H1 (cell line): ENCODE measurements around the gene PXDC1. TPM values are rescaled to one million over a fixed set of nuclear protein-coding genes. Genes with fewer than 3 reads are reported as not detected.

Source experiments
- CTCF ChIA-PET: fragments of 300-600 bp; sonication (Branson Sonifier 250); formaldehyde crosslinking; loops from one replicate; lab custom pipeline; 2021; ENCODE audit not compliant: partially characterized antibody; lab: Charles Lee
- POLR2A ChIA-PET: fragments of 300-600 bp; sonication (Branson Sonifier 250); formaldehyde crosslinking; loops from one replicate; lab custom pipeline; 2021; ENCODE audit warnings: inconsistent platforms; ENCODE audit not compliant: partially characterized antibody; lab: Charles Lee
- DNase-seq, 2 experiments: peaks; one replicate each; pipeline versions ENCODE4 v3.0.0 to v3.0.0-alpha.2; 2010 to 2022; ENCODE audit warnings: low spot score in 2 of 2, low read depth in 1 of 2, mixed read lengths in 1 of 2
- FAIRE-seq: peaks from 2 replicates; lab custom pipeline; 2011; peaks lifted over from hg19 to GRCh38; lab: Jason Lieb, UNC
- H2AFZ ChIP-seq: 2 replicates; pipeline ENCODE4 v1.8.1; 2012; ENCODE audit warnings: low read length, inconsistent platforms
- H2AK5ac ChIP-seq: 2 replicates; pipeline ENCODE4 v1.6.1; 2013; ENCODE audit warnings: low read depth, low read length
- H2BK120ac ChIP-seq: replicated peaks from 2 replicates; pipeline ENCODE3; 2013; ENCODE audit warnings: low read depth, low read length, inconsistent platforms
- H2BK12ac ChIP-seq: 2 replicates; pipeline ENCODE4 v1.6.1; 2013; ENCODE audit warnings: low read depth, low read length
- H2BK15ac ChIP-seq: 2 replicates; pipeline ENCODE4 v1.6.1; 2013; ENCODE audit warnings: low read length
- H2BK20ac ChIP-seq: 2 replicates; pipeline ENCODE4 v1.6.1; 2013; ENCODE audit warnings: low read length
- H2BK5ac ChIP-seq: 2 replicates; pipeline ENCODE4 v1.6.1; 2013; ENCODE audit warnings: low read depth, low read length
- H3K14ac ChIP-seq: 2 replicates; pipeline ENCODE4 v1.6.1; 2013; ENCODE audit warnings: inconsistent platforms; ENCODE audit not compliant: insufficient read length
- H3K18ac ChIP-seq: 2 replicates; pipeline ENCODE4 v1.6.1; 2013; ENCODE audit warnings: low read length; ENCODE audit errors: extremely low read depth
- H3K23ac ChIP-seq: 2 replicates; pipeline ENCODE4 v1.6.1; 2013; ENCODE audit warnings: inconsistent platforms; ENCODE audit not compliant: insufficient read length
- H3K23me2 ChIP-seq: 2 replicates; pipeline ENCODE4 v1.6.1; 2013; ENCODE audit warnings: low read depth, low read length
- H3K27ac ChIP-seq: 2 replicates; pipeline ENCODE4 v1.6.1; 2011; ENCODE audit warnings: low read depth, low read length, inconsistent platforms
- H3K27me3 ChIP-seq, 4 experiments: replicated peaks in 1 of 4; 1 replicate in 1 of 4; 2 replicates in 3 of 4; pipeline versions ENCODE4 v1.6.1 to v1.8.1; 2011 to 2013; ENCODE audit warnings: low read length in 3 of 4, mild to moderate bottlenecking in 3 of 4, inconsistent platforms in 2 of 4, mixed read lengths in 2 of 4, moderate library complexity in 1 of 4; ENCODE audit not compliant: control insufficient read depth in 3 of 4, insufficient read depth in 3 of 4; ENCODE audit errors: extremely low read depth in 1 of 4
- H3K36me3 ChIP-seq, 4 experiments: 2 replicates each; pipeline versions ENCODE4 v1.6.1 to v1.8.1; 2011 to 2013; ENCODE audit warnings: mild to moderate bottlenecking in 4 of 4, low read length in 3 of 4, moderate library complexity in 2 of 4, control low read depth in 1 of 4, inconsistent platforms in 1 of 4; ENCODE audit not compliant: insufficient read depth in 4 of 4, control insufficient read depth in 2 of 4
- H3K4ac ChIP-seq: replicated peaks from 2 replicates; pipeline ENCODE3; 2013; ENCODE audit warnings: low read length, low read depth, mixed read lengths, inconsistent platforms; ENCODE audit not compliant: insufficient read length
- H3K4me1 ChIP-seq, 4 experiments: replicated peaks in 1 of 4; 1 replicate in 1 of 4; 2 replicates in 3 of 4; pipeline versions ENCODE4 v1.6.1 to v1.8.1; 2011 to 2013; ENCODE audit warnings: low read length in 3 of 4, inconsistent platforms in 2 of 4, mixed read lengths in 1 of 4; ENCODE audit not compliant: insufficient read depth in 4 of 4, control insufficient read depth in 3 of 4
- H3K4me2 ChIP-seq, 2 experiments: 2 replicates each; pipeline versions ENCODE4 v1.6.1 to v1.8.1; 2011 to 2013; ENCODE audit warnings: low read depth in 2 of 2, low read length in 2 of 2, control low read depth in 1 of 2, inconsistent platforms in 1 of 2, mild to moderate bottlenecking in 1 of 2; ENCODE audit not compliant: insufficient read depth in 1 of 2
- H3K4me3 ChIP-seq, 4 experiments: fragments of 200-600, 300-600 bp in 1 of 4; sonication (generic), shearing (Covaris generic), sonication (Bioruptor Twin) in 1 of 4; 2 replicates each; pipeline versions ENCODE4 v1.5.1 to v1.8.1; 2011 to 2016; ENCODE audit warnings: low read length in 4 of 4, low read depth in 3 of 4, control low read depth in 2 of 4, inconsistent platforms in 2 of 4, mild to moderate bottlenecking in 2 of 4, mixed read lengths in 1 of 4, moderate library complexity in 1 of 4; ENCODE audit not compliant: insufficient read depth in 2 of 4; ENCODE audit errors: extremely low read depth in 1 of 4
- H3K56ac ChIP-seq: replicated peaks from 2 replicates; pipeline ENCODE3; 2013; ENCODE audit warnings: low read depth, mild to moderate bottlenecking, mixed read lengths, low read length, inconsistent platforms; ENCODE audit not compliant: insufficient read length
- H3K79me1 ChIP-seq: 2 replicates; pipeline ENCODE4 v1.6.1; 2013; ENCODE audit warnings: low read depth, low read length, control low read depth
- H3K79me2 ChIP-seq, 2 experiments: 2 replicates each; pipeline versions ENCODE4 v1.6.1 to v1.8.1; 2012 to 2013; ENCODE audit warnings: low read length in 2 of 2, mild to moderate bottlenecking in 2 of 2, inconsistent platforms in 1 of 2; ENCODE audit not compliant: insufficient read depth in 2 of 2, control insufficient read depth in 1 of 2
- H3K9ac ChIP-seq, 4 experiments: replicated peaks in 1 of 4; 1 replicate in 1 of 4; 2 replicates in 3 of 4; pipeline versions ENCODE4 v1.6.1 to v1.8.1; 2011 to 2013; ENCODE audit warnings: low read depth in 3 of 4, low read length in 3 of 4, control low read depth in 2 of 4, mild to moderate bottlenecking in 2 of 4, moderate library complexity in 2 of 4, inconsistent platforms in 1 of 4; ENCODE audit errors: extremely low read depth in 1 of 4
- H3K9me3 ChIP-seq, 2 experiments: 2 replicates each; pipeline versions ENCODE4 v1.6.1 to v1.8.1; 2012 to 2013; ENCODE audit warnings: mild to moderate bottlenecking in 2 of 2, moderate library complexity in 2 of 2, control low read depth in 1 of 2, inconsistent platforms in 1 of 2, low read depth in 1 of 2, low read length in 1 of 2, mixed read lengths in 1 of 2; ENCODE audit not compliant: insufficient read depth in 2 of 2
- H4K20me1 ChIP-seq, 2 experiments: replicated peaks in 1 of 2; 2 replicates each; pipeline versions ENCODE3 to v1.8.1; 2011 to 2013; ENCODE audit warnings: inconsistent platforms in 2 of 2, low read length in 2 of 2, mild to moderate bottlenecking in 1 of 2; ENCODE audit not compliant: insufficient read depth in 2 of 2, control insufficient read depth in 1 of 2
- H4K5ac ChIP-seq: 2 replicates; pipeline ENCODE4 v1.6.1; 2013; ENCODE audit warnings: low read length, low read depth, mixed read lengths, inconsistent platforms; ENCODE audit not compliant: insufficient read length
- H4K8ac ChIP-seq: 2 replicates; pipeline ENCODE4 v1.8.0; 2013; ENCODE audit warnings: mild to moderate bottlenecking, moderate library complexity, low read length, inconsistent platforms; ENCODE audit not compliant: insufficient read depth; ENCODE audit errors: extremely low read depth
- H4K91ac ChIP-seq: replicated peaks from 2 replicates; pipeline ENCODE3; 2013; ENCODE audit warnings: low read length, mixed read lengths, inconsistent platforms; ENCODE audit not compliant: insufficient read length
- CTBP2 ChIP-seq: IDR thresholded peaks from 2 replicates; pipeline ENCODE4 v1.7.0; 2011; ENCODE audit warnings: borderline replicate concordance, mild to moderate bottlenecking, moderate library complexity, mixed read lengths, low read length; ENCODE audit not compliant: insufficient read depth, insufficient read length
- RFX5 ChIP-seq: IDR thresholded peaks from 2 replicates; pipeline ENCODE4 v1.6.1; 2011; ENCODE audit warnings: low read depth, low read length, improper control_type of control experiment, borderline replicate concordance
- WGBS, 2 experiments: shearing (Covaris generic) in 1 of 2; methylation state at CpG; one replicate each; pipeline versions ENCODE4 v1.1.6 to v1.1.7; 2013 to 2015; ENCODE audit warnings: low lambda C conversion rate in 2 of 2, mixed read lengths in 2 of 2, inconsistent platforms in 1 of 2, low coverage in 1 of 2, missing lambda C conversion rate in 1 of 2; ENCODE audit not compliant: insufficient replicate concordance in 2 of 2, insufficient coverage in 1 of 2, insufficient read length in 1 of 2; ENCODE audit errors: extremely low coverage in 1 of 2, missing lambda C conversion rate in 1 of 2; 5-methylcytosine and 5-hydroxymethylcytosine counted together
- polyA plus RNA-seq, 7 experiments: library from polyadenylated mRNA; depleted of rRNA in 3 of 7; stranded (reverse) in 5 of 7; unstranded in 2 of 7; fragments of >200 nt in 5 of 7; fragments of 200-250 nt in 2 of 7; gene quantifications; 1 replicate in 5 of 7; 2 replicates in 1 of 7; 4 replicates in 1 of 7; pipeline versions ENCODE4 v1.2.1 to v1.2.3, GENCODE V29; 2011 to 2013; ENCODE audit warnings: missing spikeins in 2 of 7, mixed read lengths in 2 of 7
- total RNA-seq: library from RNA; stranded (reverse); fragmentation: NEBNext Ultra II Directional; extraction: Animal tissue kit (Norgen Biotek cat#: 25700); gene quantifications from 2 replicates; pipeline ENCODE4 v1.2.1, GENCODE V29; 2021

The PXDC1 gene
- total and polyA plus RNA-seq, 2 of the 8 experiments (the other 6 are each of a cell fraction or from before 2014, with no cell fraction given): 1.7 to 2.0 TPM

GRCh38 chr6:3789018-3789895 lies 37.7 kb upstream of the PXDC1 start:
- Histone ChIP-seq H3K23ac (no peak overlapping the region), H3K18ac (no peak overlapping the region), H2BK15ac (0 out of 2 replicates have a peak overlapping the region, but pooled peaks have one; percentile 35), H3K27me3 (no peaks in the 10 kb centered on the region), H3K56ac (no peak overlapping the region), H4K91ac (no peak overlapping the region), H3K9me3 (no peaks in the 10 kb centered on the region), H2AK5ac (no peak overlapping the region), H2BK120ac (no peak overlapping the region), H3K36me3 (no peaks in the 10 kb centered on the region), H3K4ac (no peak overlapping the region), H3K79me2 (no peaks in the 10 kb centered on the region), H3K14ac (no peak overlapping the region), H2BK20ac (no peak overlapping the region; the same call in 1 of the 2 replicates), H2BK5ac (no peak overlapping the region), H4K5ac (no peak overlapping the region), H4K20me1 (no peaks in the 10 kb centered on the region), H3K27ac (no peak overlapping the region), H3K9ac (no peak overlapping the region), H3K23me2 (no peaks in the 10 kb centered on the region), H3K4me1 (peaks cover 0 to 6% (median 3%) of the 10 kb centered on the region in 4 experiments; a peak in 3 of 7 replicates), H3K4me2 (no peak overlapping the region), H4K8ac (no peak overlapping the region), H2AFZ (no peak overlapping the region), H3K4me3 (no peak overlapping the region), H3K79me1 (no peaks in the 10 kb centered on the region), H2BK12ac (no peak overlapping the region)
- POLR2A ChIA-PET: interaction anchor here (1.1 kb wide), 1 partner anchor 14 kb away, joined by 3 read pairs; no protein-coding TSS in a partner anchor
- CTCF ChIA-PET: interaction anchor here (0.7 to 1.8 kb wide), 5 partner anchors 9 to 143 kb away, joined by 3 to 6 read pairs (median 4); no protein-coding TSS in a partner anchor
- WGBS, 2 experiments: 88% methylated on average over 13 of the region's 13 CpGs; no CpG with 5 or more reads in 1 of the 2 experiments
- DNase-seq: no peak
- TF ChIP-seq CTBP2: no peak
- no peak for TF ChIP-seq RFX5
- no peak for FAIRE-seq
